NOMO-1 treated with DMSO at 0.1 percent for 48 hours (cell line): ENCODE results near the gene INKA2.
A peak's percentile ranks its signal among the peaks of the same experiment; 100 is the strongest.

Source experiments
- DNase-seq: peaks from one replicate; lab custom pipeline; 2025; ENCODE audit not compliant: unreplicated experiment; lab: John Stamatoyannopoulos, UW

Gene INKA2

GRCh38 chr1:111734426-111734825 is 4.8 kb downstream of the INKA2 start:
- no peak for DNase-seq

DNA sequence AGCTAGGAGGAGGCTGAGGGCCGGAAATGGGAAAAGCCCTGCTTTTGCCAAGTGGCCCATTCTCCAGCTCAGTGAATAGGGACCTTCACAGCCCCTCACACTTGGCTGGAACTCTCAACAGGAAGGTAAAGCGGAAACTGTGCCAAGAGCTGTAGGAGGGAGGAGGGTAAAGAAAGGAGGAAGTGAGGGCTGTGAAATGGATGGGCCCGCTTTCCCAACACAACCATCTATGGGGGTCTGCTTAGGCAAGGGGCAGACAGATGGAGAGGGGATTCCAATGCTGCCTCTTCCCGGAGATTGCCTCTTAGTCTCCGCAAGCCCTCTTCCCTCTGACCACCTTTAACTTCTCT is 5.2 kb downstream of the INKA2 start:
- peak; percentile 61 for DNase-seq

GRCh38 chr1:111733183-111733991 is 5.8 kb downstream of the INKA2 start:
- DNase-seq = peak; percentile 93

DNA sequence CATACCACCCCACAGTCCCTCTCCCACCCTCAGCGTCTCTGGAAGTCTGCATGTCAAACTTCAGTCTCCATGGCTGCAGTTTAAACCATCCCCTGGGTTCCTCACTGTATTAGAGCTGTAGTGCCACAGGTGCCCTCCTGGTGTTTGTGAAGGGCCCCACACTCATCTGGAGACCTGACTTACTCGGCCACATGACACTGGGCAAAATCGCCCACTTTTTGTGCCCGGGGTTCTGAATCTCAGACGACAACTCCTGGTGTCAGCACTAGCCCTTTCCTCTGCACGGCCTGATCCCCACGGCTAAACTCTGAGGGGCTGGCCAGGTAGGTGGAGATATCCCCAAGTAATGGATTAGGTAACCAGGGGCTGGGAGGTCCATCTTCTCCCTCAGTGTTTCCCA is 6.5 kb downstream of the INKA2 start:
- no peak for DNase-seq

- no peak for DNase-seq
Observed at GRCh38 chr1:111731956-111732355, 7.2 kb downstream of the INKA2 start.

GRCh38 chr1:111730706-111731105 is 8.5 kb downstream of the INKA2 start:
- DNase-seq = no peak

DNA sequence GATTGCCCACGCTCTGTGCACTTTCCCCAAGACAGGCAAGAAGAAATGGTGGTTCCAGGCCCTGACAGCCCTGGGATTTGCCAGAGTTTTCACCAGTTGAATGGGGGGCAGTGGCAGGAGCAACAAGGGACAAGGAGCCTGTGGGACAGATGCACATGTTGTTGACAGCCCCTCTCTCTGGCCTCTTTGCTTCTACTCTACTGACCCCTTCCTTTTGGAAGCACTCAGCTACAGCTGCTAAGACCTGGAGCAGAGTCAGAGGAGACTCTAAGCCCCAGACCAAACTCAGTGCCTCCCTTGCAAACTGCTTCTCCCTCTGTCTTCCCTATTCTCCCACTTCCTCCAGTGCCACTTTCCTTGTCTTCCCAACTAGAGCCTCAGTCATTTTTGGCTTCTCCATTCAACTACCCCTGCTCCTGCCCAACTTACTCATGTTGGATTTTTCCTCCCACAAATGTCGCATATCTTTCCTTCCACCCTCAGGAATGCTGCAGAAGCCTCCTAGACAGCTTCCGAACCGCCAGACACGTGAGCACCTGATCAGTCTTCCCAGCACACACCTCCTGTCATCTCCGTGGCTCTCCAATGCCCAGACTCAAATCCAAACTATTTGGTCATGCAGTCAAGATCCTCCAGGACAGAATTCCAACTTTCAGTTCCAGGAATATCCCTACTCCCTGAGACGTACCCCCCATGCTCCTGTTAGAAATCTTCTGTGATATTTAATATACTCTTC is 9.1 kb downstream of the INKA2 start:
- no peak for DNase-seq

GRCh38 chr1:111729271-111729921 is 9.8 kb downstream of the INKA2 start:
- DNase-seq = no peak

GRCh38 chr1:111727056-111727455 is 12.1 kb downstream of the INKA2 start:
- no peak for DNase-seq

DNA sequence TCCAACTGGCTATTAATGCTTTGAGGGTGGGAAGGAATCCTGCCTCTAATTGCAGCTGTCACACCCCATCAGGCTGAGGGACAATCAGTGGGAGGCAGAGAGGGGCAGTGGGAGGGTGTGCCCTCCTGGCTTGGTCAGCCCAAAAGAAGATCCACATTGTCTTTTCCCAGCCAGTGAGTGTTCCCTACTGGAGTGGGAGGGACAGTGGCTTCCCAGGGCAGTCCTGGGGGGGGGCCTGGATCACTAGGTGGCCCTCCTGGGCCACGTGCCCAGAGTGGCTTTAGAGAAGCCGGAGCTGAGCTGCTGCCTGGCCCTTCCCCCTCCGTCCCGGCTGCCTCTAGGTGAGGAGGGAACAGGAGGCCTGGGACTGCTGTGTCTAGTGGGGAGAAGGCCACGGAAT is 14.0 kb downstream of the INKA2 start:
- no peak for DNase-seq

DNA sequence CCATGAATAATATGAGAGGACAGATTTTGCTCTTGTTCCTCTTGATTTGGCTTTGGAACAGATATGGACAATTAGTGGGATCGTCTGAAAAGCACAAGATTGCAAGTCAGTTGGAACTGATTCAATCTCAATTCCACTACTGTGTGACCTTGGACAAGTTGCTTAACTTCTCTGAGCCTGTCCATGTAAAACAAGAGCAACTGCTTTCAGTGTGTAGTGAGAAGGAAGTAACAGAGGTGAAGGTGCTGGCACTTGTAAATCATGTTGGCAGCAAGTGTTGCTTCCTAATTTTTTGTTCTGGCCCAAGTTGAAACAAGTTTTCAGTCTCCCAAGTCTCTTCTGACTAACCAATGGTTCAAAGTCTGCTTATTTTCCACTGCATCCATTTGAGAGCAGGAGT is 15.3 kb downstream of the INKA2 start:
- peak; percentile 20 for DNase-seq

DNA sequence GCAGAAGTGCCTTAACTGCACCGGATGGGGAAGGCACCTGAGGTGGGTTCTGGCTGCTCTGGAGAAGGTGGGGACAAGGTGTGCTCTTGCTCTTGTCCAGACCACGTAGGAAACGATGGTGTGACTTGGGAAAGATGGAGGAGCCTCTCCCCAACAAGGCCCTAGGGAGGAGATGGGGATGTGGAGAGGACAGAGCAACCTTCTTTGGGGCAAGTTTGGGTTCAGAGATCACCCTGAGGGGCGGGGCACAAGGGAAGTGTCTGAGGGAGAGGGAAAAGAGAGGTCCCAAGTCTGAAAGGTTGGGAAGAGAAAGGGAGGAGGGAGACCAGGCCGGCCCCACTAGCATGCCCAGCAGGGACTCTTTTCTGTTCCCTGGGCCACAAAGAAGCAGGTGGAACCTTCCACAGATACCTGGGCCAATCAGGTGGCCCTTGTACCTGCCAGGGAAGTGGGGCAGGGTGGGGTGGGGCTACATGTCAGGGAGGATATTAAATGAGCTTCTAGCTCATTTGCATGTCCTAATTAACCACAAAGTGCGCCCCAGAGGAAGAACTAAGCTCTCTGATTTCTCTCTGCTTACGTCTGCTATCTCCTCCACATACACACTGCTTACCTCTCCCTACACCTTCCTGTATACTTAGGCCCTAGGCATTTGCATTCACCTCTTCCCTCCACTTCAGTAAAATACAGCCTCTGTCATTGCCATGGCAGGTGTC is 15.9 kb downstream of the INKA2 start:
- DNase-seq = no peak

GRCh38 chr1:111720977-111721786 is 18.0 kb downstream of the INKA2 start:
- DNase-seq = no peak

GRCh38 chr1:111720274-111720976 is 18.8 kb downstream of the INKA2 start:
- DNase-seq = no peak

DNA sequence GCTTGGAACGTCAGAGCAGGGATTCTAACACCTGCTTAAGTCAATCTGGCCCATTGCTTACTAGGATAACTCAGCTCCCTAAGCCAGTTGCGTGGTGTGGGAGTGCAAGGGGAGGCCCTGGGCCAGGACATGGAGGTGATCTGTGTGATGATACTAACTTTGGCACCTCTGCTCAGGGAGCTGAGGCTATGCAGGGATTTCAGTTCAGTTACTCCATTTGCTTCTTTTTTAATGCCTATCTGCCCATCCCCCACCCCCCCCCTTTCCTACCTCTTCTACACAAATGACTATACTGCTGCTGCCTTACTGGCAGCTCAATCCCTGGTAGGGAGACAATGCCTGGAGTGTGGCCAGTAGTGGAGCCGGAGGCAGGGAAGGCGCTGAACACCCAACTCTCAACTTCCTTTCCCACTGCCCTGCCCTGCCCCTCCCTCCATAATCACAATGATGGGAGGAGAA is 19.5 kb downstream of the INKA2 start:
- DNase-seq = no peak

DNA sequence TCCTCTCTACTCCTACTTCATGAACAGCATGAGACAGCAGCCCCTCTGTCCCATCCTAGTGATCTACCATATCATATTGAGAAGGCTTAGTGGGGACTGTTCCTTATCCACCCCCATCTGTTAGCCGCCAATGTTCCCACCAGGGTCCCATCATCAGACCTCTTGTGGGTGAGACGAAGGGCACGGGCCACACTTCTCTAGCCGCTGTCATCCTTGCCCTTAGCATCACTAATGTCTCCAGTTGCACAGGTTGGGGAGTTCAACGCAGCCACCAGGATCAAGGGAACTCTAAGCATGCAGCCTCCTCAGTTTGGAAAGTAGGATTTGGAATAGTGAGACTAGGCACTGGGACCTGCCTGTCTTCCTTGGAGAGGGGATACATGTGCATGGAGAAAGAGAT is 20.1 kb downstream of the INKA2 start:
- no peak for DNase-seq

GRCh38 chr1:111717450-111717849 is 21.7 kb downstream of the INKA2 start:
- DNase-seq = no peak

DNA sequence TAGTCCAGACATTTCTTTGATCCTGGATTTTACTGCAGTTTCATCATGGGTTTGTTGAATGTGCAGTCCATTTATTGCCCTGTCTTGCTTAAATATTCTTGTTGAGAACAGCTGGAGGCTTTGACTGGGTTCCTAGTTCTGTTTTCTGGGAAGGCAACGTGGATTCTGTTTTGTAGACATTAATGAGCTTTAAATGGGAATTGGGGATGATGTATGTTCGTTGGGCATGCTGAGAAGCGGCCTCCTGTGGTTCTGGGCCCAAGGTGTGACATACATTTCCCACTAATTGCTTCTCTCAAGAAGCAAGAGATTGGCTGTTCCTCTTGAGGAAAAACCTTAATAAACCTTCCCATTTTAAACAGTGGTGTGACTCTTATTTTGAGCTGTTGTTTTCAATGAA is 22.9 kb downstream of the INKA2 start:
- no peak for DNase-seq

DNA sequence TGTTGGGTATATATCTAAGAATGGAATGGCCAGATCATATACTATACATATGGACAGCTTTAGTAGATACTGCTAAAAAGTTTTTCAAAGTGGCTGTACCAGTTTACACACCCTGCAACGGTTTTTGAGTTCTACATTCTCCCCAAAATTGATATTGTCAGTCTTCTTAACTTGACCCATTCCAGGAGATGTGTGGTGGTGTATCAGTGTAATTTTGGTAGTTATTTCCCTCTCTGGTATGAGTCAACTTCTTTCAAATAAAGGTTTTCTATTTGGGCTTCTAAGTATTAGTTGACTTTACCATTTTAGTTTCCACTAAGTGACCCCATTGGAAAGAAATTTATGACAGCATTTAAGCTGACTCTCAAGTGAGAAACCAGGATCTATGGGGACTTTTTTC is 29.2 kb downstream of the INKA2 start:
- no peak for DNase-seq

DNA sequence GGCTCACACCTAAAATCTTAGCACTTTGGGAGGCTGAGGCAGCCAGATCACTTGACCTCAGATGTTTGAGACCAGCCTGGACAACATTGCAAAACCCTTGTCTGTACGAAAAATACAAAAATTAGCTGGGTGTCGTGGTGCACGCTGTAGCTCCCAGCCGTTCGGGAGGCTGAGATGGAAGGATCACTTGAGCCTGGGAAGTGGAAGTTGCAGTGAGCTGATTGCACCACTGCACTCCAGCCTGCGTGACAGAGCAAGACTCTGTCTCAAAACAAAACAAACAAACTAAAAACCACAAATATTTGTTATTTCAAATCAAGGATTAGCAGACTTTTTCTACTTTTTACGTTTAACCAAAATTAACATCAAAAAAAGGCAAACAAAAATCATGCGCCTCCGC is 31.3 kb downstream of the INKA2 start:
- no peak for DNase-seq
